GM10248 (cell line): Measurements from ENCODE around the gene VAPA.

Experiments
- CTCF ChIA-PET: fragments of 300-600 bp; sonication (Branson Sonifier 250); formaldehyde crosslinking; extraction: SDS; loops from one replicate; lab custom pipeline; 2021; ENCODE audit warnings: antibody characterized with exemption; lab: Yijun Ruan, JAX
- POLR2A ChIA-PET: fragments of 350-650 bp; sonication (Branson Sonifier 250); formaldehyde crosslinking; extraction: SDS; loops from one replicate; lab custom pipeline; 2020; ENCODE audit warnings: antibody characterized with exemption; lab: Yijun Ruan, JAX
- DNase-seq: peaks from one replicate; pipeline ENCODE4 v3.0.0; 2012; ENCODE audit errors: extremely low spot score
- TF ChIP-seq, protein P1 (sequence below): IDR thresholded peaks from 2 replicates; pipeline ENCODE4 v1.5.1; 2012; ENCODE audit warnings: mild to moderate bottlenecking, low read depth; ENCODE audit errors: extremely low read depth, missing control alignments, control extremely low read depth

VAPA gene

GRCh38 chr18:9869715-9870430 is 43.9 kb upstream of the VAPA start:
- POLR2A ChIA-PET: no interaction called here
- CTCF ChIA-PET: interaction anchor here (1.1 to 1.6 kb wide), 3 partner anchors 12 to 17 kb away, joined by 3 to 4 read pairs (median 3); no protein-coding TSS in a partner anchor
- TF ChIP-seq, protein P1, sequence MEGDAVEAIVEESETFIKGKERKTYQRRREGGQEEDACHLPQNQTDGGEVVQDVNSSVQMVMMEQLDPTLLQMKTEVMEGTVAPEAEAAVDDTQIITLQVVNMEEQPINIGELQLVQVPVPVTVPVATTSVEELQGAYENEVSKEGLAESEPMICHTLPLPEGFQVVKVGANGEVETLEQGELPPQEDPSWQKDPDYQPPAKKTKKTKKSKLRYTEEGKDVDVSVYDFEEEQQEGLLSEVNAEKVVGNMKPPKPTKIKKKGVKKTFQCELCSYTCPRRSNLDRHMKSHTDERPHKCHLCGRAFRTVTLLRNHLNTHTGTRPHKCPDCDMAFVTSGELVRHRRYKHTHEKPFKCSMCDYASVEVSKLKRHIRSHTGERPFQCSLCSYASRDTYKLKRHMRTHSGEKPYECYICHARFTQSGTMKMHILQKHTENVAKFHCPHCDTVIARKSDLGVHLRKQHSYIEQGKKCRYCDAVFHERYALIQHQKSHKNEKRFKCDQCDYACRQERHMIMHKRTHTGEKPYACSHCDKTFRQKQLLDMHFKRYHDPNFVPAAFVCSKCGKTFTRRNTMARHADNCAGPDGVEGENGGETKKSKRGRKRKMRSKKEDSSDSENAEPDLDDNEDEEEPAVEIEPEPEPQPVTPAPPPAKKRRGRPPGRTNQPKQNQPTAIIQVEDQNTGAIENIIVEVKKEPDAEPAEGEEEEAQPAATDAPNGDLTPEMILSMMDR: no peak
- DNase-seq: peak; percentile 57

- CTCF ChIA-PET: interaction anchor here (1.1 to 1.6 kb wide), 3 partner anchors 12 to 17 kb away, joined by 3 to 4 read pairs (median 3); no protein-coding TSS in a partner anchor
- POLR2A ChIA-PET: no interaction called here
Measured at GRCh38 chr18:9870431-9871008, 43.3 kb upstream of the VAPA start.

GRCh38 chr18:9871244-9871746 is 42.5 kb upstream of the VAPA start:
- POLR2A ChIA-PET: no interaction called here
- CTCF ChIA-PET: interaction anchor here (1.6 kb wide), 1 partner anchor 11 kb away, joined by 4 read pairs; no protein-coding TSS in a partner anchor
- TF ChIP-seq, protein P1: no peak
- DNase-seq: no peak

More at GRCh38 chr18:9870431-9871008, 43.3 kb upstream of the VAPA start:
- TF ChIP-seq, protein P1: no peak
- DNase-seq: no peak

DNA sequence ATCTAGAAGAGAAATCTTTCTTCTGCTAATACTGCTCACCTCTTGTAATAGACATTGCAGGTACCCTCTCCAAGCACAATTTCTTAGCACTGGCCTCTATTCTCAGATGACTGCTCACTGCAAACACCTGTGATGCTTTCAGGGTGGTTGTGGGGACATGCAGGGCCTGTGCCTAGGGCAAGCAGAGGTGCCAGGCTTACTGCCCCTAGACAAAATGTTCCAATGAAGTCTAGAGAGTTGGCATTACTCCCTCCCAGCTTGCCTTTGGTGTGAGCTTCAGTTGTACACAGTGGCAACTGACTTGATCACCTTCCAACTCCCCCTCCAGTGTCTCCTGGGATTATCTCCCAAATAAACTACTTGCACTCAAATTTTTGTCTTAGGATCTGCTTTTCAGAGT is 41.0 kb upstream of the VAPA start:
- TF ChIP-seq, protein P1: no peak
- ChIA-PET CTCF (interaction anchor here (1.3 kb wide), 1 partner anchor 10 kb away, joined by 3 read pairs; no protein-coding TSS in a partner anchor), POLR2A (no interaction called here)
- no peak for DNase-seq

- TF ChIP-seq, protein P1: no peak
- ChIA-PET CTCF (no interaction called here), POLR2A (no interaction called here)
- no peak for DNase-seq
Measured at GRCh38 chr18:9874728-9875127, 39.1 kb upstream of the VAPA start.

GRCh38 chr18:9876212-9876866 is 37.5 kb upstream of the VAPA start:
- POLR2A ChIA-PET: no interaction called here
- CTCF ChIA-PET: interaction anchor here (1.1 kb wide), 1 partner anchor 19 kb away, joined by 3 read pairs; no protein-coding TSS in a partner anchor
- no peak for DNase-seq
- TF ChIP-seq, protein P1: no peak
